Activated naive CD8-positive, alpha-beta T cell treated with anti-CD3 and anti-CD28 coated beads for 36 hours (primary cell): ENCODE results near the gene PTP4A1. TPM values are rescaled to one million over a fixed set of nuclear protein-coding genes. Genes with fewer than 3 reads are reported as not detected.
"Not testable (repeated sequence)": the region's sequence is repeated elsewhere in the genome, so short reads cannot be mapped to it uniquely, and the experiment has no call there.

Experiments used
- DNase-seq: peaks from one replicate; pipeline ENCODE4 v3.0.0; 2021
- H3K27ac Mint-ChIP-seq: one replicate; pipeline ENCODE4 v1.8.0; 2022; ENCODE audit warnings: mild to moderate bottlenecking, moderate library complexity, mixed read lengths
- H3K27me3 Mint-ChIP-seq: one replicate; pipeline ENCODE4 v1.8.0; 2022; ENCODE audit warnings: mild to moderate bottlenecking, mixed read lengths
- H3K36me3 Mint-ChIP-seq: one replicate; pipeline ENCODE4 v1.8.0; 2021; ENCODE audit warnings: mild to moderate bottlenecking, mixed read lengths
- H3K4me1 Mint-ChIP-seq: one replicate; pipeline ENCODE4 v1.8.0; 2021; ENCODE audit warnings: mixed read lengths
- H3K4me3 Mint-ChIP-seq: one replicate; pipeline ENCODE4 v1.8.0; 2022; ENCODE audit warnings: mild to moderate bottlenecking, moderate library complexity, mixed read lengths
- H3K9me3 Mint-ChIP-seq: one replicate; pipeline ENCODE4 v1.8.0; 2022; ENCODE audit warnings: mixed read lengths
- total RNA-seq, 2 experiments: library from RNA; stranded (reverse); gene quantifications; one replicate each; pipeline ENCODE4 v1.2.3, GENCODE V29; 2021

Gene PTP4A1
- total RNA-seq, 2 experiments from 2014 or later, result 79.6 to 82.0 TPM

DNA sequence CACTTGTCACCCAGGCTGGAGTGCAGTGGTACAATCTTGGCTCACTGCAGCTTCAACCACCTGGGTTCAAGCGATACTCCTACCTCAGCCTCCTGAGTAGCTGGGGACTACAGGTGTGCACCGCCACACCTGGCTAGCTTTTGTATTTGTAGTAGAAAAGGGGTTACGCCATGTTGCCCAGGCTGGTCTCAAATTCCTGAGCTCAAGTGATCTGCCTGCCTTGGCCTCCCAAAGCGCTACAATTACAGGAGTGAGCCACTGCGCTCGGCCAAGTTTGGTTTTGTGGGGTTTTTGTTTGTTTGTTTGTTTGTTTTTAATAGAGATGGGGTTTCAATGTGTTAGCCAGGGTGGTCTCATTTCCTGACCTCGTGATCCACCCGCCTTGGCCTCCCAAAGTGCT, 12.3 kb downstream of the PTP4A1 start:
- H3K27me3 Mint-ChIP-seq, result peaks cover 4% of the 10 kb centered on the region
- no peaks in the 10 kb centered on the region for H3K4me1 Mint-ChIP-seq
- DNase-seq, result no peak
- H3K9me3 Mint-ChIP-seq, result no peaks in the 10 kb centered on the region
- H3K4me3 Mint-ChIP-seq, result no peak overlapping the region
- peaks cover 21% of the 10 kb centered on the region for H3K36me3 Mint-ChIP-seq
- no peak overlapping the region for H3K27ac Mint-ChIP-seq

DNA sequence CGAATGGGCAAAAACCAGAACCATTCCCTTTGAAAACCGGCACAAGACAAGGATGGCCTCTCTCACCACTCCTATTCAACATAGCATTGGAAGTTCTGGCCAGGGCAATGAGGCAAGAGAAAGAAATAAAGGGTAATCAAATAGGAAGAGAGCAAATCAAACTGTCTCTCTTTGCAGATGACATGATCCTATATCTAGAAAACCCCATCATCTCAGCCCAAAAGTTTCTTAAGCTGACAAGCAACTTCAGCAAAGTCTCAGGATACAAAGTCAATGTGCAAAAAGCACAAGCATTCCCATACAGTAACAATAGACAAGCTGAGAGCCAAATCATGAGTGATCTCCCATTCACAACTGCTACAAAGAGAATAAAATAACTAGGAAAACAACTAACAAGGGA, 13.4 kb downstream of the PTP4A1 start:
- H3K27me3 Mint-ChIP-seq, H3K4me1 Mint-ChIP-seq, H3K9me3 Mint-ChIP-seq, H3K27ac Mint-ChIP-seq, H3K4me3 Mint-ChIP-seq, DNase-seq: not testable (repeated sequence)
- peaks cover 15% of the 10 kb centered on the region for H3K36me3 Mint-ChIP-seq

DNA sequence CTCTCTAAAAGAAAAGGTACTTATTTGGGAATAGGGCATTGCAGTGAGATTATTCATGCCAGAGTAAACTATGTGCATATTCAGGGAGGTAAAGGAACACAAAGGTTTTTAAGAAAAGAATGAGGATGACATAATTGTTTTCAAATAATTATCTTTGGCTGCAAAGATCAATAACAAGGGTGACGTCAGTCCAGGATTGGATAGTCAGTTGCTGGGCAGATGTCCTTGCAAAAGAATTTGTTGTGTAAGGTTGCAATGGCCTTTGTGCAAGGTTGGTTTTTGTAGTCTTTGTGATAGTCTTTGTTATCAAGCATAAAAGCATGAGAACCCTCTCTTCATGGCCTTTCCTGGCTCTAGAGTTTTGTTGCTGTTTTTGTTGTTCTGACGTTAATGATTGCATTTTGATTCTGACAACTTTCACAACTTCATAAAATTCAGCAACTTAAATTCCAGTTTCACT, 17.7 kb downstream of the PTP4A1 start:
- Mint-ChIP-seq H3K27ac (no peak overlapping the region), H3K27me3 (peaks cover 7% of the 10 kb centered on the region), H3K4me1 (no peaks in the 10 kb centered on the region), H3K4me3 (no peak overlapping the region), H3K36me3 (no peaks in the 10 kb centered on the region), H3K9me3 (no peaks in the 10 kb centered on the region)
- no peak for DNase-seq

DNA sequence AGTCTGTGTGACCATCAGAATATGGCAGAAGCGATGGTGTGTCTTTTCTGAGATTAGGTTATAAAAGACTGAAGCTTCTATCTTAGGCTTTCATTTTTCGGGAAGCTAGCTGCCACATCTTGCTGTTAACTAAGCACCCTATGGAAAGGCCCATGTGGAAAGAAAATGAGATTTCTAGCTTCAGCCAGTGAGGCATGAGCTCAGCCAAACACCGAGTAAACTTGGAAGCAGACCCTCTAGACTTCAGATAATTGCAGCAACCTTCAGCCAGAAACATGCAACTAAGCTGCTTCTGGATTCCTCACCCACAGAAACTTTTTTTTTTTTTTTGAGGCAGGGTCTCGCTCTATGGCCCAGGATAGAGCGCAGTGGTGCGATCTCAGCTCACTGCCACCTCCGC, 20.6 kb downstream of the PTP4A1 start:
- no peak for DNase-seq
- Mint-ChIP-seq H3K36me3 (no peaks in the 10 kb centered on the region), H3K4me3 (no peak overlapping the region), H3K27me3 (peaks cover 11% of the 10 kb centered on the region), H3K4me1 (peaks cover 2% of the 10 kb centered on the region), H3K27ac (no peak overlapping the region), H3K9me3 (no peaks in the 10 kb centered on the region)

DNA sequence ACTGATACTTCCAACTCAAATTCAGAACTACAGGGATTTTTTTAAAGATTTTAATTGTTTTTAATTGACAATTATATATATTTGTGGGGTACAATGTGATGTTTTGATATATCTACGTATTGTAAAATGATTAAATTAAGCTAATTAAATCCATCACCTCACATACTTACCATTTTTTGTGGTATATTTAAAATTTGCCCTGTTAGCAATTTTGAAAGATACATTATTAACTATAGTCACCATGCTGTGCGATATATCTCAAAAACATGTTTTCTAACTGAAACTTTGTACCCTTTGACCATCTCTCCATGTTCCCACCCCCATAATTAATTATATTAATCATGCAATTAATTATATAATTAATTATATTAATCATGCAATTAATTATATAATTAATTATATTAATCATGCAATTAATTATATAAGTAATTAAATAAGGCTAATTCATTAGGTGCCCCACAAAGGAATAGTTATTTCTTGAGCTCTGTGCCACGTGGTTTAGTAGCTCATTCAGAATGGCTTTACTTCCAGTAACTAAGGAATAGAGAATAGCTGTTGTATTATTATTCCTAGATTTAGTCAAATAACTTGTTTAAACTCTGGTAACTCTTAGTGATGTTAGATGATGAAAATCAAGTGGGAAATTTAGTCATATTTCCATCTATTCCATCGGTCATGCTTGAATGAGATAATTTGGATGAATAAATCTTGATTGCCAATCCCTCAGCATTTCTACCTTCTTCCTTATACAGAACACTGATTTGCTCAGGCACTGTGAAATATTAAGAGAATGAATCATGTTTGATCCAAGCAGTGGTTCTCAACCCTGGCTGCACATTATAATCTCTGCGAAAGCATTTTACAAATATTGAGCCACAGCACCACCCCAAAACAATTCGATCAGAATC, 25.1 kb downstream of the PTP4A1 start:
- DNase-seq, result no peak
- peak overlapping the region; percentile 87 for H3K4me3 Mint-ChIP-seq

DNA sequence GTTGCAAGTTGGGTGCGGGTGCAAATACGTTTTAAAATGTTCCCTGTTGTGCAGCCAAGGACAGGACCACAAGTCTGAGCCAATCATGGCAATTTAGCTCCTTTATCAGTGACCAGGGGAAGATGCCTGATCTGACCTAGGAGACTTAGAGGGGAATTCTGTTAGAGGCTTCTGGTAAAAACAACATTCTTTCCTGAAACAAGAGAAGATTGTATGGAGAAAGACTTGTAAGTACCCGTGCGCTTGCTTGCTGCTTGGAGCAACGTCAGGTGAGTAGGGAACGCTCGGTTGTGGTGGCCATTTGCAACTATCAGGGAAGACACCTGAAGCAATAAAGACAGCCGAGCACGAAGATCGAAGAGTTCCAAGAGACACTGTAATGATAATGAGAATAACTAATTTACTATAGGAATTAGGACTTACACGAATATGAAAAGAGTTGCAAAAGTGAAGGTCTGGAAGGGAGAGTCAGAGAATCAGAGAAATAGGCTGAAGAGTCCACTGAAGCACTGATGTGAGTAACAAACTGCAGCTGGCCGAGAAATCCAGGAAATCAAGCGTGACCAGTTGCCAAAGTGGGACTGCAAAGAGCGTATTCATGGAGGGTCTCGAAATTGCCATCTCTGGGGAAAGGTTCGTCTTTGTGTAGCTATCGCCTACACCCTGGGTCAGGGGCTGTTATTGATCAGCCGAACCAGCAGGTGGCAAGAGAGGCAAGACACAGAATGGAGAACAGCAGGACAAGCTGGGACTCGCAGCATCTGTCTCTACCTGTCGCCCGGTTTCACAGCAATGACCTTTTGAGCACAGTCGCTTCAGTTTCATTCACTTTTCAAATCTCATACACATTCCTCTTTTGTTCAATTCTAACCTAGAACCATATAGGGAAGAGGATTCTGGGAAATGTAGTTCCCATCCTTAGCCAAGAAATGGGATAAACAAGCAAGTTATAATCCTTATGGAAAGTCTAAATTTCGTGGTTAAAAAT, 26.1 kb downstream of the PTP4A1 start:
- Mint-ChIP-seq H3K36me3 (no peaks in the 10 kb centered on the region), H3K27me3 (peaks cover 12% of the 10 kb centered on the region), H3K9me3 (no peaks in the 10 kb centered on the region), H3K4me1 (peaks cover 16% of the 10 kb centered on the region), H3K4me3 (peak overlapping the region; percentile 87), H3K27ac (no peak overlapping the region)
- DNase-seq, result peak; percentile 73

More for the DNA sequence above, 25.1 kb downstream of the PTP4A1 start:
- H3K27me3 Mint-ChIP-seq, result peaks cover 12% of the 10 kb centered on the region
- no peaks in the 10 kb centered on the region for H3K36me3 Mint-ChIP-seq
- no peak overlapping the region for H3K27ac Mint-ChIP-seq
- H3K9me3 Mint-ChIP-seq, result no peaks in the 10 kb centered on the region
- H3K4me1 Mint-ChIP-seq, result peaks cover 16% of the 10 kb centered on the region

DNA sequence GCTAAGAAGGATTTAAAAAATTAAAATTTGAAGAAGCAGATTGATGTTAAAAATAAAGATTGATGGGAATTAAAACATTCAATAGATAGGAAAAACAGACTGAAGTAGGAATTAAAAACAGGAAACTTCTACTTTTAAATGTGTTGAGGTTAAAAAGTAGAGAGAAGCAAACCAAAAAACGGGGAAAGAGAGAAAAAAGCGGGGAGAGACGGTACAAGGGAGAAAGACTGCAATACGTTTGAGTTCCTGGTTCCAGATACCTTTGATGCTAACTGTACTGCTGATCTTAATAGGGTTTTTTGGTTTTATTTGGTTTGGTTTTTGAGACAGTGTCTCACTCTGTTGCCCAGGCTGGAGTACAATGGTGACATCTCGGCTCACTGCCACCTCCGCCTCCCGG, 27.0 kb downstream of the PTP4A1 start:
- Mint-ChIP-seq H3K9me3 (no peaks in the 10 kb centered on the region), H3K27ac (no peak overlapping the region), H3K4me3 (peak overlapping the region; percentile 87), H3K4me1 (peaks cover 16% of the 10 kb centered on the region), H3K27me3 (peaks cover 8% of the 10 kb centered on the region), H3K36me3 (no peaks in the 10 kb centered on the region)
- DNase-seq, result no peak

DNA sequence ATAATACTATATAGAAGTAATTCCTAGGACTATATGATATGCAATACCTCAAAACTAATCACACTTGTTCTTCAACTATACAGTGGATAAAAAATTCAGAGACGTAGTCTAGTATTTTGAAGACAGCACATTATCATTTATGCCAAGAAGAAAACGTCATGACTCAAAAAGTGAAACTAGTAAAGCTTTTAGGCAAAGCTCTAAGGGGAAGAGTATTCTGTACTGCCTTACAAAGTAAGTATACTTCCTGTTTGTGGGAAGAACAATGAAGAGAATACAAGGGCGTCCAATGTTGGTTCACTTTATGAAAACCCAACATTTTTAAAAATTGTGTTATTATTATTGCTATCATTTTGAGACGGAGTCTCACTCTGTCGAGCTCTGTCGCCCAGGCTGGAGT, 27.9 kb downstream of the PTP4A1 start:
- no peak overlapping the region for H3K4me3 Mint-ChIP-seq
- no peaks in the 10 kb centered on the region for H3K36me3 Mint-ChIP-seq
- DNase-seq, result no peak
- no peak overlapping the region for H3K27ac Mint-ChIP-seq
- H3K9me3 Mint-ChIP-seq, result no peaks in the 10 kb centered on the region
- peaks cover 8% of the 10 kb centered on the region for H3K27me3 Mint-ChIP-seq
- peaks cover 16% of the 10 kb centered on the region for H3K4me1 Mint-ChIP-seq

DNA sequence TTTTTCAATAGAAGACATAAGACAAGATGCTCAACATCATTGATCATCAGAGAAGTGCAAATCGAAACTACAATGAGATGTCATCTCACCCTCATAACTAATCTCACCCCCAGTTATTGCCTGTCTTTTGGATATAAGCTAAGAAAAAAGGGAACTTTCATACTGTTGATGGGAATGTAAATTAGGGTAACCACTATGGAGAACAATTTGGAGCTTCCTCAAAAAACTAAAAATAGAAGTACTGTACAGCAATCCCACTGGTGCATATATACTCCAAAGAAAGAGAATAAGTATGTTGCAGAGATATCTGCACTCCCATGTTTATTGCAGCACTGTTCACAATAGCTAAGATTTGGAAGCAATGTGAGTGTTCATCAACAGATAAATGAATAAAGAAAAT, 37.0 kb downstream of the PTP4A1 start:
- DNase-seq, result no peak
- Mint-ChIP-seq H3K27ac (no peak overlapping the region), H3K4me3 (no peak overlapping the region), H3K36me3 (no peaks in the 10 kb centered on the region), H3K27me3 (no peaks in the 10 kb centered on the region), H3K9me3 (peaks cover 2% of the 10 kb centered on the region), H3K4me1 (no peaks in the 10 kb centered on the region)

DNA sequence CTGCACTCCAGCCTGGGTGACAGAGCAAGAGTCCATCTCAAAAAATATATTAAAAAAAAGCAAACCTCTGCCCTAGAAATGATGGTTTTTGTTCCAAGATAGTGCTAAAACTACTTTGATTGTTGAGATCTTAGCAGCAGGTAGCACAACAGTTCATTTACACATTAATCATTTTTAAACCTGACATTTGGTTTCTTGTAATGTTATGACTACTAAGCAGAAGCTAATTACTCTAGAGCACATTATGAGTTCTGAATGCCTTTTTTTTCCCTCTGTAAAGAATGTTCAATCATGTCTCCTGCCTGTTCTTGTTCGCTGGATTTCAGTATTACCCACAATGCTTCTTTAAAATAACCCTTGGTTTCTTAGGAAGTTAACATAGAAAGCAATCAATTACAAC, 38.7 kb downstream of the PTP4A1 start:
- Mint-ChIP-seq H3K27me3 (peaks cover under 1% of the 10 kb centered on the region), H3K36me3 (no peaks in the 10 kb centered on the region), H3K27ac (no peak overlapping the region)

DNA sequence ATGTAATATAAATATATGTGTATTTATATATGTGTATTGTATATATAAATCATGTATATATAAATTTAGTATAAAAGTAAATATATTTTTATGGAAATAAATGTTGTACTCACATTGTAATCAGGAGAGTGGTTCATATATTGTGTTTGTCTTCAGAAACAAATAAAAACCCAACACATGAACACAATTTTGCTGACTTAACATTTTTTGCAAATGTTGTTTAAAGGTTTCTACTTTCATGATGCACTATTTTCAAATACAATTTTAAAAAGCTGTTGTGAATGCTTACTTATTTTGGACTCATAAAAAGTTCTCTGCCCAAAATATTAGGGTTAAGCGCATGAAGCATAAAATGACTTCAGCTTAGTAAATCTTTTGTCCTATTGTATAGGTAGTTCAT, 39.3 kb downstream of the PTP4A1 start:
- no peaks in the 10 kb centered on the region for H3K36me3 Mint-ChIP-seq
- DNase-seq, result no peak
- no peaks in the 10 kb centered on the region for H3K4me1 Mint-ChIP-seq
- H3K9me3 Mint-ChIP-seq, result peaks cover 2% of the 10 kb centered on the region
- H3K4me3 Mint-ChIP-seq, result no peak overlapping the region
- no peak overlapping the region for H3K27ac Mint-ChIP-seq
- peaks cover 4% of the 10 kb centered on the region for H3K27me3 Mint-ChIP-seq

More for the DNA sequence above, 38.7 kb downstream of the PTP4A1 start:
- H3K9me3 Mint-ChIP-seq, result peaks cover 2% of the 10 kb centered on the region
- no peak for DNase-seq
- no peaks in the 10 kb centered on the region for H3K4me1 Mint-ChIP-seq
- H3K4me3 Mint-ChIP-seq, result no peak overlapping the region

DNA sequence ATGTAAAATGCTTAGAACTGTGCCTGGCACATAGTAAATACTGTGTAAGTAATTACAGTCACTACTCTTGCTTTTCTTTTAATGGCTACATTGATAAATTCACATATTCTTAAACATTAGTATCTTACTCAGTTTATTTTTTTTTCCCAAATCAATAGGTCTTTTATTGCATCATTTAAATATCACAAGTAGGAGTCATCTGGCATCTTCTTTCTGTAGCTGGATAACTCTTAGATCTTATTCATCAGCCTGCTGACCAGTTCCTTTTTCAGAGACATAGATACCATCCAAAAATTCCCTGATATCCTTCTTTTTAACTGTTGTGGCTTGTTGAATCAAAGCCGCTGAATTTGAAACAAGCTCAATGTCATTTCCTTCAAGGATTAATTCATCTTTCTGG, 43.3 kb downstream of the PTP4A1 start:
- H3K36me3 Mint-ChIP-seq, result no peaks in the 10 kb centered on the region
- no peaks in the 10 kb centered on the region for H3K4me1 Mint-ChIP-seq
- no peaks in the 10 kb centered on the region for H3K9me3 Mint-ChIP-seq
- no peak overlapping the region for H3K4me3 Mint-ChIP-seq
- no peak overlapping the region for H3K27ac Mint-ChIP-seq
- DNase-seq, result no peak
- peaks cover 9% of the 10 kb centered on the region for H3K27me3 Mint-ChIP-seq
